ENCODE data around the gene GLCE. TPM values are rescaled to one million over a fixed set of nuclear protein-coding genes. Genes with fewer than 3 reads are reported as not detected.
"Not testable (repeated sequence)": the region's sequence is repeated elsewhere in the genome, so short reads cannot be mapped to it uniquely, and the experiment has no call there.

The GLCE gene
- total RNA-seq, 3 donors from 2014 or later: 3.8 to 5.4 (median 4.8) TPM

DNA sequence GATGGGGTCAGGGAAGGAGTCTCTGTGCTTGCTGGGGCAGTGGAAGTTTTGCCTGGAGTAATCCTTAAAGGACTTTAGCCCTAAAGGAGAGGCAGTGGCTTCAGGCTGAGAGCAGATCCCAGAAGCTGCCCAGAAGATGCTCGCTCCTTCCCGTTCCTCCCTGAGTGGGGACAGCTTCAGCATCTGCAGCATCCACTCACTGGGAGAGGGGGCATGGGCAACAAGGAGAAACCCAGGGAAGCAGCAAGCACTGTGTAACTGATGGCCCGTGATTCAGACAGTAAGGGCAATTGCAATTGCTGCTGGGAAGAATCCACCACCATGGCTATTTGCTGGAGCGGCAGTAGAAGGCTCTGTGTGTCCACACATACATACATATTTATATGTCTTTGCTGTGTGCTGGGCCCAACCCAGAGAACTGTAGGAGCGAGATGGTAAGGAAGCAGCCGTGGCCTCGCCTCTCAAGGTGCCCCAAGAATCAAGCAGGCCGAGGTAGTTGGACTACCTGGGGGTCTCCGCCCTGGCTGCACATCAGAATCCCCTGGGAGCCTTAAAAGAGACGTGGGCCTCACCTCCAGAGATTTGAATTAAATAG lies 132.5 kb downstream of the GLCE start:
- no peaks in the 10 kb centered on the region for H3K9me3 Mint-ChIP-seq
- no peaks in the 10 kb centered on the region for H3K36me3 Mint-ChIP-seq (ENCODE audit: insufficient read depth)
- no peak overlapping the region for H3K4me3 Mint-ChIP-seq
- peaks cover 2% of the 10 kb centered on the region for H3K4me1 Mint-ChIP-seq (ENCODE audit: low read depth)
- peaks cover 23% of the 10 kb centered on the region for H3K27me3 Mint-ChIP-seq (ENCODE audit: low read depth)
- ATAC-seq: no peak
- no peak for DNase-seq

DNA sequence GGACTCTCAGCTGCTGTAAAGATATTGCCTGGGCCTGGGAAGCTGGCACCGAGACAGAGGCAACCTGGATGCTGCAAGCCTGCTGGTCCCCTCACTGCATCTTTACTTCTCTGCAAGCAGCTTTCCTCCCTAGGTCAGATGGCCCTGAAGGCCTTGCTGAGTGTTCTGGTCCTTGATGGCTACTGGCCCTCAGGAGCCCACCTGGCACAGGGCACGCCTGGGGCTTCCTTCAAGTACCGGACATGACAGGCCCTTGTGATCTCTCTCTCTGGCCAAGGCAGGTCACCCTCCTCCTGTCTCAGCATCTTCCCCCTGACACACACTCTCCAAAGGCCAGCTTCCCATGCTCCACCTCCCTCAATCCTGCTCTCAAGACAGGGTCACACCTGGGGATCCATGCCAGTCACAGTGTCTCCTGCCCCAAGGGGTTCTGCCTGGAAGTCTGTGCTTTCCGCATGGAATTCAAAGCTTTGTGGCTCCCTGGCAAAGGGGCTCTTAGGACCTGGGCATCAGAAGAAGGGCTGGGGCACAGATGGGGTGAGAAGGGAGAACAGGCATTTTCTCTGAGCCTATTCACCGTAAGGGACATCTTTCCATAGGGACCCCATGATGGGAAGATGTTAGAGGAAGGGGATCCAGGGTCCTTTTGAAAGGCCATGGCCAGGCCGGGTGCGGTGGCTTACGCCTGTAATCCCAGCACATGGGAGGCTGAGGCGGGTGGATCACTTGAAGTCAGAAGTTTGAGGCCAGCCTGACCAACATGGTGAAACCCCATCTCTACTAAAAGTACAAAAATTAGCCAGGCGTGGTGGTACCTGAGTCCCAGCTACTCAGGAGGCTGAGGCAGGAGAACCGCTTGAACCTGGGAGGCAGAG lies 133.5 kb downstream of the GLCE start:
- Mint-ChIP-seq H3K27me3 (ENCODE audit: low read depth) (peaks cover 29% of the 10 kb centered on the region), H3K4me1 (ENCODE audit: low read depth) (peaks cover 2% of the 10 kb centered on the region), H3K9me3 (no peaks in the 10 kb centered on the region), H3K36me3 (ENCODE audit: insufficient read depth) (no peaks in the 10 kb centered on the region), H3K4me3 (no peak overlapping the region)
- ATAC-seq (no peak), DNase-seq (no peak)

DNA sequence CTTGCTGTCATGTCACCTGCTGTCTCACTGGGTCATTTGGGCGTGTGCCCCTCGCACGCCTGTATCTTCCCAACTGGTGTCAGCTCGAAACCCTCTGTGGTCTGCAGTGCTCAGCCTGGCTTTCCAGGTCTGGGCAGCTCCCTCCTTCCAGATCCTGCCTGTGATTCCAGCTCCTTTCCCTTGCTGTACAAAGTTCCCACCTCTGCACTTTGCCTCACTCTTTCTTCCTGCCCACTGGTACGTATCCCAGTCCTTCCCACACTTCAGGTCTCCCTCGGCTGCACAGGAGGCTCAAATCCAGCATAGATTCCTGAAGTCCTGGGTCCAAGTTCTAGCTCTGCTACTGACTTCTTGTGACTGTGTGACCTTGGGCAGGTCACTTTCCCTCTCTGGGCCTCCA lies 136.2 kb downstream of the GLCE start:
- DNase-seq (no peak), ATAC-seq (no peak)
- H3K4me3 Mint-ChIP-seq: no peak overlapping the region
- H3K36me3 Mint-ChIP-seq (ENCODE audit: insufficient read depth): no peaks in the 10 kb centered on the region
- peaks cover 46% of the 10 kb centered on the region for H3K27me3 Mint-ChIP-seq (ENCODE audit: low read depth)
- peaks cover 2% of the 10 kb centered on the region for H3K4me1 Mint-ChIP-seq (ENCODE audit: low read depth)
- H3K9me3 Mint-ChIP-seq: no peaks in the 10 kb centered on the region

DNA sequence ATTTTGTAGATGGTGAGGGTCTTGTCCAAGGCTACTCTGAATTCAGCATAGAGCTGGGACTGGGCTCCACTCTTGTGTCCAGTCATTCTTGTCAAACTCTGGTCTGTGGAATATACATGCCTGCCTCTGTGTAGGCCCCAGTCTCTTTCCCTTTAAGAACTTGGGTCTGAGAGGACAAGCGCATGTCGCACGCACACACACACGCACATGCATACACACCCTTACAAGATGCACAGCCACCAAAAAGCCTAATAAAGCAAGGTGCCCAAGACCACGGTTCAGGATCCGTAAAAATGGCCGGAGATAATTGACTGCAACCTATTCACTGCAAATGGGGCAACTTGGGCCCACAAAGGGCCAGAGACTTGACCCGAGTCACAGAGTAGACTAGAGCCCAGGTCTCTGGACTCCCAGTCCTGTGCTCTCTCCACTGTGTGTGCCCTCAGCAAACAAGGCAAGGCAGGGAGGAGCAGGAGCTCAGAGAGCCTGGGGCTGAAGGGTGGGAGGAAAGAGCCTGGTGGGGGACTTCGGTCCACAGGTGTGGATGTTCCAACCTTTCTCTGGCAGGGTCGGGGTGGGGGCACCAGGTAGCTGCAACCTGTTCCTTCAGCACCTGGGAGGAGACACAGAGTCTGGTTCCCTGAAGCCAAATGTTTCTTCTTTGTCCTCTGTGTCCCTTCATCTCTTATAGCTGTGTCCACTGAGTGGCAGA lies 137.4 kb downstream of the GLCE start:
- peaks cover 56% of the 10 kb centered on the region for H3K27me3 Mint-ChIP-seq (ENCODE audit: low read depth)
- H3K36me3 Mint-ChIP-seq (ENCODE audit: insufficient read depth): no peaks in the 10 kb centered on the region
- no peaks in the 10 kb centered on the region for H3K9me3 Mint-ChIP-seq
- ATAC-seq: no peak
- no peak for DNase-seq
- peak overlapping the region; percentile 25 for H3K4me3 Mint-ChIP-seq
- peaks cover 2% of the 10 kb centered on the region for H3K4me1 Mint-ChIP-seq (ENCODE audit: low read depth)

DNA sequence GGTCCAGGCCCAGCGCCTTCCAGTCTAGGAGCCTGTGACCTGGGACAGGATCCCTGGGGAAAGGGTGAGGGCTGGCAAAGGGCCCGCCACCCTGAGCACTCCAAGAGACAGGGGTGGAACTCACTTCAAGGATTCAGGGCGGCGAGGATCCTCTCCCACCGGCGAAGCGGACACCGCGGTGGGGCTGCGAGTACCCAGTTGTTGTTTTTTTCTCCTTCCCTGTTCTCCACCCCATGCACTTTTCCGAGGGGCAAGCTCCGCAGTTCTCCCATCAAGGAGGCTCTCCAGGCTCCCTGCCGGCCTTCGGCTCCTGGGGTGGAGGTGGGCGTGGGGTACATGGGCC lies 137.9 kb downstream of the GLCE start:
- Mint-ChIP-seq H3K27me3 (ENCODE audit: low read depth) (peaks cover 60% of the 10 kb centered on the region), H3K4me3 (peak overlapping the region; percentile 59), H3K4me1 (ENCODE audit: low read depth) (peaks cover 2% of the 10 kb centered on the region), H3K9me3 (no peaks in the 10 kb centered on the region), H3K36me3 (ENCODE audit: insufficient read depth) (no peaks in the 10 kb centered on the region)
- DNase-seq (no peak), ATAC-seq (no peak)

DNA sequence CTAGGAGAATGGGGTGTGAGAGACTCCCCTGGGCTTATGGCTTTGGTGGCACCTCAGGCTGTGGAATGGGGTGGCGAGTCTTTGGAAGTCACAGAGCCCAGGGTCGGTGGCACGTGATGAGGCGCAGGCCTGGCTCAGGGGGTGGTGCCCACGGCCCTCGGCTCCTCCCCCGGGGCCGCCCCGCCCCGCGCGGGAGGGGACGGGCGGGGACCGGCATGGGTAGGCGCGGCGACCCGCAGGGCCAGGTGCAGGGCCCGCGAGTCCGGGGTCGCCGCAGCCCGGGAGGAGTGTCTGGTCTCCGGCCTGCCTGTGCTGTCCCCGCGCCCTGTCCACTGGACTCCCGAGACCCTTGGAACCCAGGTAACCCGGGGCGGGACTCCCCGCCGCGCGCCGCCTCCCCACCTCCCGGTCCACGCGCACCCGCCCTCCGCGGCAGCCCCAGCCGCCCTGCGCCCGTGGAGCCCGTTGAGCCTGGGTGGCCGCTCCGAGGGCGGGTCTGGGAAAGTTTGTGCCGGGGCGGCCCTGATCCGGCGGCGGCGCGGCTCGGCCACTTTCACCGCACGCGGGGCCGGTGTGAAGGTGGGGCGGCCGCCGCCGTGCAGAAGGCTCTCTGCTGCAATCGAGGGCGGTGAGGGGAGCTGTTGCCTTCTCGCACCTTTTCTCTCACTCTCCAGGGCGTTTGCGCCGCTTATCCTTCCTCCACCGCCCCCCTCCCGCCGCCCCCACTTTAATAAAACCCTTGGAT lies 138.4 kb downstream of the GLCE start, which contains the start of gene PAQR5:
TSS of gene PAQR5 (plus strand) at position 216 of the 745 bp plus-strand sequence. CDS start 61,169 bp downstream, outside the sequence.
- no peak for DNase-seq
- Mint-ChIP-seq H3K27me3 (ENCODE audit: low read depth) (peaks cover 64% of the 10 kb centered on the region), H3K36me3 (ENCODE audit: insufficient read depth) (no peaks in the 10 kb centered on the region), H3K9me3 (no peaks in the 10 kb centered on the region), H3K4me1 (ENCODE audit: low read depth) (peaks cover 2% of the 10 kb centered on the region), H3K4me3 (peak within 1 kb of the TSS; percentile 59)
- peak; percentile 71 to 75 for ATAC-seq

DNA sequence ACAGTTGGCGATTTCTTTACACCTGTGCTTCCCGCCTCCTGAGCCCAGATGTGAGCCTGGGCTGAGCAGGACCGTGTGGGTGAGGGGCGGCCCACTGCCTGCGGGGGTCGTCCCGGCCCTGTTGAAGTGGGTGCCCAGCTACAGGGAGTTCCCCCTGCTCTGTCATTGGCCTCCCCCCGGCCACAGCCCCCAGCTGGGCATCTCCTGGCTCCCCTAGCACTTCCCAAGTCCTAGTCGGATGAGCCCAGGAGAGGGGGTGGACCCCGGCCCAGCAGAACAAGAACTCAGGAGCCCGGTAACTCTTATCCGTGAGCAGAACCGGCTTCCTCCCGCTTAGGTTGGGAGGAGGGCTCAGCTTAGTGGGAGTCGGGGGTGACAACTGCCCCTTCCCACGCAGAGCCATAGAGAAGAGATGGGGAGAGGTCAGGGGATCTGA lies 139.0 kb downstream of the GLCE start:
- Mint-ChIP-seq H3K9me3 (no peaks in the 10 kb centered on the region), H3K27me3 (ENCODE audit: low read depth) (peaks cover 64% of the 10 kb centered on the region), H3K4me3 (peak overlapping the region; percentile 29), H3K4me1 (ENCODE audit: low read depth) (peaks cover 2% of the 10 kb centered on the region), H3K36me3 (ENCODE audit: insufficient read depth) (no peaks in the 10 kb centered on the region)
- DNase-seq (no peak), ATAC-seq (no peak)

DNA sequence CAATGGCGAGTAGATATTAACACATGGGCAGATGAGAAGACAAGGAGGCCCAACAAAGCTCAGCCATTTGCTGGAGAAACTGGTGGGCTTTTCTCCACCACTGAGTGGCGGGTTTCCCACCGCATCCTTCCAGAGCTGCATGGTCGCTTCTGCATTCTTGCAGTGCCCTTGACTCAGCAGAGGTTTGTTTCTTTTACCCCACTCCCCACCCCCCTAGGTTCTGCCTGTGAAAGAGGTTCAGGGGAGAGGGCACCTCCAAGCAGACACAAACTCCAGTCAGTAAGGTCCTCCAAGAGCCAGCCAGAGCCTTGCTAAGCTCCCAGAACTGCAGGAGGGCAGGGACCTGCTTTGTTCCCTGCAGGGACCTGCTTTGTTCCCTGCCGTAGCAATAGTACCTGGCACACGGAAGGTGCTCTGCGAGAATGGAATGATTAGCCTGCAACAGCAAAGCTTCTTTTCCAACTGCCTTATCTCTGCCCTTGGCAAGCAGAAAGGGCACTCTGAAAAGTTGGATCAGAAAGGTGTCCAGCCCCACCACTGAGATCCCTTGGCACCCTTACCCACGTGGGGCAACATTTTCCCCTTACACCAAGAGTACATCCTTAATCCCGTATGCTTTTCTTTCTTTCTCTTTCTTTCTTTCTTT lies 139.6 kb downstream of the GLCE start:
- Mint-ChIP-seq H3K36me3 (ENCODE audit: insufficient read depth) (no peaks in the 10 kb centered on the region), H3K27me3 (ENCODE audit: low read depth) (peaks cover 60% of the 10 kb centered on the region), H3K4me1 (ENCODE audit: low read depth) (peaks cover 2% of the 10 kb centered on the region), H3K4me3 (no peak overlapping the region), H3K9me3 (no peaks in the 10 kb centered on the region)
- ATAC-seq (no peak), DNase-seq (no peak)

DNA sequence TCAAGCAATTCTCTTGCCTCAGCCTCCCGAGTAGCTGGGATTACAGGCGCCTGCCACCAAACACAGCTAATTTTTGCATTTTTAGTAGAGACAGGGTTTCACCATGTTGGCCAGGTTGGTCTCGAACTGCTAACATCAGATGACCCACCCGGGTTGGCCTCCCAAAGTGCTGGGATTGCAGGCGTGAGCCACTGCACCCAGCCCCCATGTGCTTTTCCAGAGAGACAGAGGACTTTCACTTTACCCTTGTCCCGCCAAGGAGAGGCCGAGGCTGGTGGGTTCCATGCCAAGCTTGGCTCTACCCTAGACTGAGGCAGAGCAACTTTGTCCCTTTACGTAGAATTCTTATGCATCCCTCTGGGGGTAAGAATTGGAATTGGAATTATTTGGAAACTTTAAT lies 140.7 kb downstream of the GLCE start:
- not testable (repeated sequence) for H3K36me3 Mint-ChIP-seq (ENCODE audit: insufficient read depth); ATAC-seq; DNase-seq; H3K4me1 Mint-ChIP-seq (ENCODE audit: low read depth); H3K9me3 Mint-ChIP-seq; H3K4me3 Mint-ChIP-seq
- peaks cover 59% of the 10 kb centered on the region for H3K27me3 Mint-ChIP-seq (ENCODE audit: low read depth)

DNA sequence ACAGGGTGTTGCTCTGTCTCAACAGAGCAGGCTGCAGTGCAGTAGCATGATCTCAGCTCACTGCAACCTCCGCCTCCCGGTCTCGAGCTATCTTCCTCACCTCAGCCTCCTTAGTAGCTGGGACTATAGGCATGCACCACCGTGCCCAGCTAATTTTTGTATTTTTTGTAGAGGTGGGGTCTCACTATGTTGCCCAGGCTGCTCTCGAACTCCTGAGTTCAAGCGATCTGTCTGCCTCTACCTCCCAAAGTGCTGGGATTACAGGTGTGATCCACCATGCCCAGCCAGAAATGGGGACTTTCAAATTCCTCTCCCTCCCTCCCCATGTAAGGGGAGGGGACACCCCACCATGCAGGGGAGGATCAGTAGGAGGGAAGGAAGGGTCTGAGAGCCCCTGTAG lies 141.7 kb downstream of the GLCE start:
- H3K9me3 Mint-ChIP-seq; H3K4me3 Mint-ChIP-seq; DNase-seq; ATAC-seq; H3K4me1 Mint-ChIP-seq (ENCODE audit: low read depth); H3K36me3 Mint-ChIP-seq (ENCODE audit: insufficient read depth): not testable (repeated sequence)
- H3K27me3 Mint-ChIP-seq (ENCODE audit: low read depth): peaks cover 51% of the 10 kb centered on the region

DNA sequence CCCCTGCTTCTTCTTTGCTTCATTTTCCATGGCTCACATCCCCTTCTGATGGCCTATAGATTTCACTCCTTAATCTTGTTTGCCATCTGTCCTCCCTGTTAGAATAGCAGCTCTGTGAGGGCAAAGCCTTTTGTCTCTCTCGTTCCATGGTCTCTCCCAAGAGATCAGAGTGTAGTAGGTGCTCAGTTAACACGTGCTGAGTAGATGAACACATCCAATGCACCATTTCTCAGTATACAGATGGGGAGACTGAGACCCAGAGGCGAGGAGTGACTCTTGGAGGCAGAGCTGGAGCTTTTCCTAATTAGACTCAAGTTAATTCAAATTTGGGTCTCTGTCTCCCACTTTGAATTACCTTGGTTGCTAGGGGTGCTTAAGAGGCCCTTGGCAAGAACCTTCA lies 142.5 kb downstream of the GLCE start:
- no peaks in the 10 kb centered on the region for H3K4me1 Mint-ChIP-seq (ENCODE audit: low read depth)
- H3K27me3 Mint-ChIP-seq (ENCODE audit: low read depth): peaks cover 44% of the 10 kb centered on the region
- H3K4me3 Mint-ChIP-seq: no peak overlapping the region
- ATAC-seq: no peak
- no peak for DNase-seq
- no peaks in the 10 kb centered on the region for H3K36me3 Mint-ChIP-seq (ENCODE audit: insufficient read depth)
- no peaks in the 10 kb centered on the region for H3K9me3 Mint-ChIP-seq

DNA sequence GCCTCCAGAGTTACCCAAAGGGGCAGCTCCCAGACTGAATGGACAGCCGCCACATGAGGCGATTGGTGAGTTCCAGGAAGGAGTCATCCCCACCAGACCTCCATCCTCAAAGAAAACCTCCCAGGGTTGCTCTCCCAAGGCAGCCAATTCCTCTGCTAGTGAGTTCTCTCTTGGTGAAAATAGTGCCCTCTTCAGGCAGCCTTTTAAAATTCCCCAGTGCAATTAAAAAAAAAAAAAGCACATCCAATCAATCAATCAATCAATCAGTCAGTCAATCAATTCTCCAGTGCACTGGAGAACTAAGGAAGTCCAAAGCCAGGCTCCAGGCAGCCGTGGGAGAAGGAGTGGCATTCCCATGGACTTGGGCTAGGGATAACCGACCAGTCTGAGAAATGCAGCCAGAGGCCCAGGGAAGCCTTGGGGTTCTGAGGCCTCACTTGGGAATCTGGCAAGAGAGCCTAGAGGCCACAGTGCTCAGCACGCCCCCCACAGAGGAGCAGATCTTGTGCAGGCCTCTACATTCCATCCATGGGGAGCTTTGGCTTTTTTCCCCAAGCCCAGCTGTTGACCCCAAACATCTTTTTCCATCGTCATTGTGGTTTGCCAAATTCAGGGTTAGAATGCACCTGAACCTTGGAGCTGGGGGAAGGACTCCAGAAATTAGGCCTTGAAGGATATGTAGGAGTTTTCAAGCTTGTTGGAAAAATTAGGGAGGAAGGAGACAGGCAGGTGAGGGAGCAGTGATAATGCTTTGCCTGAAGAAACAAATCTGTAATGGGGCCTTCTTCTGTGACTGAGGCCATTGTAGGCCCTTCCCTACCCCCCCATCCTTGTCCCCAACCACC lies 143.1 kb downstream of the GLCE start:
- ATAC-seq: no peak
- H3K4me1 Mint-ChIP-seq (ENCODE audit: low read depth): no peaks in the 10 kb centered on the region
- no peaks in the 10 kb centered on the region for H3K36me3 Mint-ChIP-seq (ENCODE audit: insufficient read depth)
- DNase-seq: no peak
- no peak overlapping the region for H3K4me3 Mint-ChIP-seq
- H3K9me3 Mint-ChIP-seq: no peaks in the 10 kb centered on the region
- H3K27me3 Mint-ChIP-seq (ENCODE audit: low read depth): peaks cover 39% of the 10 kb centered on the region

DNA sequence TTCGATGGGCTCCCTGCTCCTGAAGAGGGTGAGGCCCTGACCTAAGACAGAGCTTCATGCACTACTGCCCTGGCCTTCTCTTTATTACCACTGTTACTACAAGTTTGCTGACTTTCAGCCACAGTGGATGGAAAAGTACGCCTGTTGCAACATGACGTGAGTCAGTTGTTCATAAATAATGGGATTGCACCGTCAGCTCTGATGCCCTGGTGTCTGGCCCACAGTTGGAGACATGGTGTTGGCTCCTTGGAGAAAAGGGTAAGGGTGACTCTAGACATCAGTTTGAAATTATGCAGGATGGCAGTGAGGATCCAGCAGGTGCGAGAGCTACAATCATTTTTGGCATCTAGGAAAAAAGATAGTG lies 143.7 kb downstream of the GLCE start:
- ATAC-seq (no peak), DNase-seq (no peak)
- Mint-ChIP-seq H3K27me3 (ENCODE audit: low read depth) (peaks cover 42% of the 10 kb centered on the region), H3K4me3 (no peak overlapping the region), H3K9me3 (no peaks in the 10 kb centered on the region), H3K4me1 (ENCODE audit: low read depth) (no peaks in the 10 kb centered on the region), H3K36me3 (ENCODE audit: insufficient read depth) (no peaks in the 10 kb centered on the region)
